GM23338 (cell line): ENCODE results near the gene HOMER1. TPM values are rescaled to one million over a fixed set of nuclear protein-coding genes. Genes with fewer than 3 reads are reported as not detected.

Experiments used
- ATAC-seq: fragments of 200-7000 bp; cut with Tn5 transposase; 3 replicates; pipeline ENCODE4 v1.9.1; 2020
- DNase-seq: peaks from one replicate; pipeline ENCODE4 v3.0.0-alpha.2; 2015; ENCODE audit warnings: low spot score
- H2AFZ ChIP-seq: fragments of 200-600 bp; sonication (generic); 2 replicates; pipeline ENCODE4 v1.8.0; 2016; ENCODE audit warnings: antibody characterized with exemption, mild to moderate bottlenecking, moderate library complexity
- H3F3A ChIP-seq: fragments of 200-600 bp; sonication (generic); replicated peaks from 2 replicates; pipeline ENCODE4 v1.8.0; 2017; ENCODE audit warnings: antibody characterized with exemption, mixed run types, low read depth
- H3K27ac ChIP-seq: fragments of 200-600 bp; sonication (generic); 2 replicates; pipeline ENCODE4 v1.6.1; 2016; ENCODE audit warnings: low read depth
- H3K27me3 ChIP-seq: fragments of 200-600 bp; sonication (generic); 2 replicates; pipeline ENCODE4 v1.8.0; 2016; ENCODE audit warnings: mild to moderate bottlenecking, mixed run types, moderate library complexity; ENCODE audit not compliant: insufficient read depth
- H3K36me3 ChIP-seq: fragments of 200-600 bp; sonication (generic); 2 replicates; pipeline ENCODE4 v1.8.0; 2016; ENCODE audit warnings: mild to moderate bottlenecking; ENCODE audit not compliant: insufficient read depth
- H3K4me1 ChIP-seq: fragments of 200-600 bp; sonication (generic); 2 replicates; pipeline ENCODE4 v1.8.0; 2016; ENCODE audit warnings: mild to moderate bottlenecking, moderate library complexity; ENCODE audit not compliant: insufficient read depth
- H3K4me2 ChIP-seq: fragments of 200-600 bp; sonication (generic); 2 replicates; pipeline ENCODE4 v1.7.1; 2017; ENCODE audit warnings: mixed run types
- H3K4me3 ChIP-seq: fragments of 200-600 bp; sonication (generic); 2 replicates; pipeline ENCODE4 v1.6.1; 2016; ENCODE audit warnings: mixed run types
- H3K79me2 ChIP-seq: fragments of 200-600 bp; sonication (generic); replicated peaks from 2 replicates; pipeline ENCODE4 v1.8.0; 2017; ENCODE audit warnings: mild to moderate bottlenecking; ENCODE audit not compliant: insufficient read depth
- H3K9me2 ChIP-seq: fragments of 200-600 bp; sonication (generic); 2 replicates; pipeline ENCODE4 v1.8.0; 2017; ENCODE audit not compliant: insufficient read depth
- H4K20me1 ChIP-seq: fragments of 200-600 bp; sonication (generic); replicated peaks from 2 replicates; pipeline ENCODE4 v1.8.0; 2017; ENCODE audit warnings: mild to moderate bottlenecking; ENCODE audit not compliant: insufficient read depth
- H3K27ac Mint-ChIP-seq: 2 replicates; pipeline ENCODE4 v1.8.0; 2020; ENCODE audit warnings: inconsistent platforms, mild to moderate bottlenecking, moderate library complexity, mixed read lengths
- H3K27me3 Mint-ChIP-seq: 3 replicates; pipeline ENCODE4 v1.8.0; 2022; ENCODE audit warnings: low read depth, mild to moderate bottlenecking, moderate library complexity, mixed read lengths, inconsistent platforms; ENCODE audit not compliant: insufficient read depth, poor library complexity
- H3K36me3 Mint-ChIP-seq: 3 replicates; pipeline ENCODE4 v1.8.0; 2021; ENCODE audit warnings: low read depth, mild to moderate bottlenecking, inconsistent platforms, moderate library complexity, mixed read lengths
- H3K4me1 Mint-ChIP-seq: 3 replicates; pipeline ENCODE4 v1.8.0; 2020; ENCODE audit warnings: mild to moderate bottlenecking, inconsistent platforms, mixed read lengths
- H3K4me3 Mint-ChIP-seq: 3 replicates; pipeline ENCODE4 v1.8.0; 2021; ENCODE audit warnings: moderate library complexity, mild to moderate bottlenecking, inconsistent platforms, mixed read lengths
- H3K9me3 Mint-ChIP-seq: 3 replicates; pipeline ENCODE4 v1.8.0; 2020; ENCODE audit warnings: moderate library complexity, mild to moderate bottlenecking, inconsistent platforms, mixed read lengths
- CREB1 ChIP-seq: fragments of 250-450 bp; sonication (Bioruptor Pico); IDR thresholded peaks from 2 replicates; pipeline ENCODE4 v1.5.0; 2020; ENCODE audit warnings: low read depth, mild to moderate bottlenecking, moderate library complexity
- CTCF ChIP-seq, 2 experiments: fragments of 200-600 bp in 1 of 2; sonication (generic) in 1 of 2; conservative IDR thresholded peaks; 2 replicates each; pipeline versions ENCODE4 v1.5.1 to v1.6.1; 2016 to 2017; ENCODE audit warnings: antibody characterized with exemption in 2 of 2, low read depth in 2 of 2, mild to moderate bottlenecking in 2 of 2, moderate library complexity in 1 of 2
- EZH2 ChIP-seq: fragments of 200-600 bp; sonication (generic); IDR thresholded peaks from one replicate; pipeline ENCODE4 v1.8.0; 2017; ENCODE audit warnings: antibody characterized with exemption, mild to moderate bottlenecking, low read depth; ENCODE audit not compliant: unreplicated experiment
- EZH2phosphoT487 ChIP-seq: fragments of 200-600 bp; sonication (generic); IDR thresholded peaks from one replicate; pipeline ENCODE4 v1.8.1; 2018; ENCODE audit warnings: antibody characterized with exemption; ENCODE audit not compliant: unreplicated experiment
- JUNB ChIP-seq: IDR thresholded peaks from one replicate; pipeline ENCODE4 v1.6.1; 2016; ENCODE audit warnings: antibody characterized with exemption; ENCODE audit not compliant: unreplicated experiment
- NANOG ChIP-seq: IDR thresholded peaks from 2 replicates; pipeline ENCODE4 v1.6.1; 2016; ENCODE audit warnings: antibody characterized with exemption, borderline replicate concordance
- POLR2AphosphoS5 ChIP-seq: IDR thresholded peaks from 2 replicates; pipeline ENCODE4 v1.6.1; 2016; ENCODE audit warnings: antibody characterized with exemption, low read depth
- STAT1 ChIP-seq: IDR thresholded peaks from one replicate; pipeline ENCODE4 v1.6.1; 2016; ENCODE audit warnings: antibody characterized with exemption; ENCODE audit not compliant: unreplicated experiment
- ZNF114 ChIP-seq: fragments of 250-450 bp; sonication (Bioruptor Pico); IDR thresholded peaks from 2 replicates; pipeline ENCODE4 v1.5.0; 2020; ENCODE audit warnings: mild to moderate bottlenecking, moderate library complexity
- ZNF331 ChIP-seq: fragments of 250-450 bp; sonication (Bioruptor Pico); IDR thresholded peaks from 2 replicates; pipeline ENCODE4 v1.5.0; 2020; ENCODE audit warnings: low read depth, mild to moderate bottlenecking, moderate library complexity
- polyA plus RNA-seq: library from polyadenylated mRNA; unstranded; fragments of >200 nt; fragmentation: Nextera tagmentation; extraction: Ambion mirVana; gene quantifications from 2 replicates; pipeline ENCODE4 v1.2.1, GENCODE V29; 2016
- total RNA-seq: library from RNA; depleted of rRNA; stranded (reverse); fragments of >200 nt; shearing (Covaris generic); gene quantifications from 2 replicates; pipeline ENCODE4 v1.2.3, GENCODE V29; 2014
- TF ChIP-seq, protein P1 (sequence below): IDR thresholded peaks from one replicate; pipeline ENCODE4 v1.6.1; 2018; ENCODE audit warnings: antibody characterized with exemption; ENCODE audit not compliant: unreplicated experiment
- TF ChIP-seq, protein P2 (sequence below): IDR thresholded peaks from 2 replicates; pipeline ENCODE4 v1.6.1; 2016; ENCODE audit warnings: antibody characterized with exemption
- TF ChIP-seq, protein P3 (sequence below): fragments of 250-450 bp; sonication (Bioruptor Pico); IDR thresholded peaks from 2 replicates; pipeline ENCODE4 v1.5.0; 2020; ENCODE audit warnings: mild to moderate bottlenecking, moderate library complexity

Gene HOMER1
- total and polyA plus RNA-seq, 2 experiments from 2014 or later: 45.1 to 80.3 TPM

- Mint-ChIP-seq H3K27me3 (peaks cover 3% of the 10 kb centered on the region), H3K9me3 (no peaks in the 10 kb centered on the region), H3K4me1 (peaks cover 10% of the 10 kb centered on the region; the same call in 2 of the 3 replicates), H3K4me3 (no peak overlapping the region), H3K27ac (no peak overlapping the region), H3K36me3 (peaks cover 11% of the 10 kb centered on the region; the same call in 2 of the 3 replicates)
- no peak overlapping the region for H3K4me2 ChIP-seq
- H3K79me2 ChIP-seq: no peaks in the 10 kb centered on the region
- no peaks in the 10 kb centered on the region for H4K20me1 ChIP-seq
- H3K27ac ChIP-seq: no peak overlapping the region
- H3K4me1 ChIP-seq: peaks cover 17% of the 10 kb centered on the region
- no peaks in the 10 kb centered on the region for H3F3A ChIP-seq
- TF ChIP-seq, protein P1, sequence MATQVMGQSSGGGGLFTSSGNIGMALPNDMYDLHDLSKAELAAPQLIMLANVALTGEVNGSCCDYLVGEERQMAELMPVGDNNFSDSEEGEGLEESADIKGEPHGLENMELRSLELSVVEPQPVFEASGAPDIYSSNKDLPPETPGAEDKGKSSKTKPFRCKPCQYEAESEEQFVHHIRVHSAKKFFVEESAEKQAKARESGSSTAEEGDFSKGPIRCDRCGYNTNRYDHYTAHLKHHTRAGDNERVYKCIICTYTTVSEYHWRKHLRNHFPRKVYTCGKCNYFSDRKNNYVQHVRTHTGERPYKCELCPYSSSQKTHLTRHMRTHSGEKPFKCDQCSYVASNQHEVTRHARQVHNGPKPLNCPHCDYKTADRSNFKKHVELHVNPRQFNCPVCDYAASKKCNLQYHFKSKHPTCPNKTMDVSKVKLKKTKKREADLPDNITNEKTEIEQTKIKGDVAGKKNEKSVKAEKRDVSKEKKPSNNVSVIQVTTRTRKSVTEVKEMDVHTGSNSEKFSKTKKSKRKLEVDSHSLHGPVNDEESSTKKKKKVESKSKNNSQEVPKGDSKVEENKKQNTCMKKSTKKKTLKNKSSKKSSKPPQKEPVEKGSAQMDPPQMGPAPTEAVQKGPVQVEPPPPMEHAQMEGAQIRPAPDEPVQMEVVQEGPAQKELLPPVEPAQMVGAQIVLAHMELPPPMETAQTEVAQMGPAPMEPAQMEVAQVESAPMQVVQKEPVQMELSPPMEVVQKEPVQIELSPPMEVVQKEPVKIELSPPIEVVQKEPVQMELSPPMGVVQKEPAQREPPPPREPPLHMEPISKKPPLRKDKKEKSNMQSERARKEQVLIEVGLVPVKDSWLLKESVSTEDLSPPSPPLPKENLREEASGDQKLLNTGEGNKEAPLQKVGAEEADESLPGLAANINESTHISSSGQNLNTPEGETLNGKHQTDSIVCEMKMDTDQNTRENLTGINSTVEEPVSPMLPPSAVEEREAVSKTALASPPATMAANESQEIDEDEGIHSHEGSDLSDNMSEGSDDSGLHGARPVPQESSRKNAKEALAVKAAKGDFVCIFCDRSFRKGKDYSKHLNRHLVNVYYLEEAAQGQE: no peak
- TF ChIP-seq, protein P2, sequence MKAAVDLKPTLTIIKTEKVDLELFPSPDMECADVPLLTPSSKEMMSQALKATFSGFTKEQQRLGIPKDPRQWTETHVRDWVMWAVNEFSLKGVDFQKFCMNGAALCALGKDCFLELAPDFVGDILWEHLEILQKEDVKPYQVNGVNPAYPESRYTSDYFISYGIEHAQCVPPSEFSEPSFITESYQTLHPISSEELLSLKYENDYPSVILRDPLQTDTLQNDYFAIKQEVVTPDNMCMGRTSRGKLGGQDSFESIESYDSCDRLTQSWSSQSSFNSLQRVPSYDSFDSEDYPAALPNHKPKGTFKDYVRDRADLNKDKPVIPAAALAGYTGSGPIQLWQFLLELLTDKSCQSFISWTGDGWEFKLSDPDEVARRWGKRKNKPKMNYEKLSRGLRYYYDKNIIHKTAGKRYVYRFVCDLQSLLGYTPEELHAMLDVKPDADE: no peak
- TF ChIP-seq STAT1 (no peak), CREB1 (CRISPR knock-in tag) (no peak), ZNF331 (CRISPR knock-in tag) (no peak), EZH2phosphoT487 (no peak), ZNF114 (no peak), JUNB (no peak), CTCF (conservative IDR thresholded peaks at IDR 0.05; ENCODE audit: low read depth in 2 of 2) (no peak), EZH2 (no peak), POLR2AphosphoS5 (no peak), NANOG (no peak)
- TF ChIP-seq, protein P3, sequence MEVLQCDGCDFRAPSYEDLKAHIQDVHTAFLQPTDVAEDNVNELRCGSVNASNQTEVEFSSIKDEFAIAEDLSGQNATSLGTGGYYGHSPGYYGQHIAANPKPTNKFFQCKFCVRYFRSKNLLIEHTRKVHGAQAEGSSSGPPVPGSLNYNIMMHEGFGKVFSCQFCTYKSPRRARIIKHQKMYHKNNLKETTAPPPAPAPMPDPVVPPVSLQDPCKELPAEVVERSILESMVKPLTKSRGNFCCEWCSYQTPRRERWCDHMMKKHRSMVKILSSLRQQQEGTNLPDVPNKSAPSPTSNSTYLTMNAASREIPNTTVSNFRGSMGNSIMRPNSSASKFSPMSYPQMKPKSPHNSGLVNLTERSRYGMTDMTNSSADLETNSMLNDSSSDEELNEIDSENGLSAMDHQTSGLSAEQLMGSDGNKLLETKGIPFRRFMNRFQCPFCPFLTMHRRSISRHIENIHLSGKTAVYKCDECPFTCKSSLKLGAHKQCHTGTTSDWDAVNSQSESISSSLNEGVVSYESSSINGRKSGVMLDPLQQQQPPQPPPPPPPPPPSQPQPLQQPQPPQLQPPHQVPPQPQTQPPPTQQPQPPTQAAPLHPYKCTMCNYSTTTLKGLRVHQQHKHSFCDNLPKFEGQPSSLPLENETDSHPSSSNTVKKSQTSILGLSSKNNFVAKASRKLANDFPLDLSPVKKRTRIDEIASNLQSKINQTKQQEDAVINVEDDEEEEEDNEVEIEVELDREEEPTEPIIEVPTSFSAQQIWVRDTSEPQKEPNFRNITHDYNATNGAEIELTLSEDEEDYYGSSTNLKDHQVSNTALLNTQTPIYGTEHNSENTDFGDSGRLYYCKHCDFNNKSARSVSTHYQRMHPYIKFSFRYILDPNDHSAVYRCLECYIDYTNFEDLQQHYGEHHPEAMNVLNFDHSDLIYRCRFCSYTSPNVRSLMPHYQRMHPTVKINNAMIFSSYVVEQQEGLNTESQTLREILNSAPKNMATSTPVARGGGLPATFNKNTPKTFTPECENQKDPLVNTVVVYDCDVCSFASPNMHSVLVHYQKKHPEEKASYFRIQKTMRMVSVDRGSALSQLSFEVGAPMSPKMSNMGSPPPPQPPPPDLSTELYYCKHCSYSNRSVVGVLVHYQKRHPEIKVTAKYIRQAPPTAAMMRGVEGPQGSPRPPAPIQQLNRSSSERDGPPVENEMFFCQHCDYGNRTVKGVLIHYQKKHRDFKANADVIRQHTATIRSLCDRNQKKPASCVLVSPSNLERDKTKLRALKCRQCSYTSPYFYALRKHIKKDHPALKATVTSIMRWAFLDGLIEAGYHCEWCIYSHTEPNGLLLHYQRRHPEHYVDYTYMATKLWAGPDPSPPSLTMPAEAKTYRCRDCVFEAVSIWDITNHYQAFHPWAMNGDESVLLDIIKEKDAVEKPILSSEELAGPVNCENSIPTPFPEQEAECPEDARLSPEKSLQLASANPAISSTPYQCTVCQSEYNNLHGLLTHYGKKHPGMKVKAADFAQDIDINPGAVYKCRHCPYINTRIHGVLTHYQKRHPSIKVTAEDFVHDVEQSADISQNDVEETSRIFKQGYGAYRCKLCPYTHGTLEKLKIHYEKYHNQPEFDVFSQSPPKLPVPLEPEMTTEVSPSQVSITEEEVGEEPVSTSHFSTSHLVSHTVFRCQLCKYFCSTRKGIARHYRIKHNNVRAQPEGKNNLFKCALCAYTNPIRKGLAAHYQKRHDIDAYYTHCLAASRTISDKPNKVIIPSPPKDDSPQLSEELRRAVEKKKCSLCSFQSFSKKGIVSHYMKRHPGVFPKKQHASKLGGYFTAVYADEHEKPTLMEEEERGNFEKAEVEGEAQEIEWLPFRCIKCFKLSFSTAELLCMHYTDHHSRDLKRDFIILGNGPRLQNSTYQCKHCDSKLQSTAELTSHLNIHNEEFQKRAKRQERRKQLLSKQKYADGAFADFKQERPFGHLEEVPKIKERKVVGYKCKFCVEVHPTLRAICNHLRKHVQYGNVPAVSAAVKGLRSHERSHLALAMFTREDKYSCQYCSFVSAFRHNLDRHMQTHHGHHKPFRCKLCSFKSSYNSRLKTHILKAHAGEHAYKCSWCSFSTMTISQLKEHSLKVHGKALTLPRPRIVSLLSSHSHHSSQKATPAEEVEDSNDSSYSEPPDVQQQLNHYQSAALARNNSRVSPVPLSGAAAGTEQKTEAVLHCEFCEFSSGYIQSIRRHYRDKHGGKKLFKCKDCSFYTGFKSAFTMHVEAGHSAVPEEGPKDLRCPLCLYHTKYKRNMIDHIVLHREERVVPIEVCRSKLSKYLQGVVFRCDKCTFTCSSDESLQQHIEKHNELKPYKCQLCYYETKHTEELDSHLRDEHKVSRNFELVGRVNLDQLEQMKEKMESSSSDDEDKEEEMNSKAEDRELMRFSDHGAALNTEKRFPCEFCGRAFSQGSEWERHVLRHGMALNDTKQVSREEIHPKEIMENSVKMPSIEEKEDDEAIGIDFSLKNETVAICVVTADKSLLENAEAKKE (CRISPR knock-in tag): no peak
- H2AFZ ChIP-seq: no peak overlapping the region
- DNase-seq (no peak), ATAC-seq (no peak)
- no peaks in the 10 kb centered on the region for H3K9me2 ChIP-seq
- H3K36me3 ChIP-seq: 0 out of 2 replicates have a peak, but pooled peaks cover 4% of the 10 kb centered on the region
- no peaks in the 10 kb centered on the region for H3K27me3 ChIP-seq
- H3K4me3 ChIP-seq: no peak overlapping the region
These were observed 117.7 kb downstream of the HOMER1 start for GRCh38 chr5:79396265-79396664.
